Stomach (tissue), 4 donors: Measurements from ENCODE around the gene SDHB.

Experiments used
- EP300 ChIP-seq: sonication (generic); formaldehyde crosslinking; IDR thresholded peaks from one replicate; pipeline ENCODE4 v1.6.1; 2017; ENCODE audit warnings: antibody characterized with exemption
- POLR2A ChIP-seq, 4 donors: fragments of 450-650 bp; IDR thresholded peaks; one replicate each; pipeline ENCODE4 v1.6.1; 2016; ENCODE audit warnings: antibody characterized with exemption in 4 of 4, control low read depth in 2 of 4, mild to moderate bottlenecking in 1 of 4, moderate library complexity in 1 of 4
- POLR2AphosphoS5 ChIP-seq, 3 donors: sonication (generic); formaldehyde crosslinking; IDR thresholded peaks; one replicate each; pipeline ENCODE4 v1.6.1; 2016; ENCODE audit warnings: antibody characterized with exemption in 3 of 3
- TF ChIP-seq, protein P1 (sequence below), 7 experiments: fragments of 450-650 bp in 4 of 7; fragments of 200-600 bp in 3 of 7; sonication (generic) in 3 of 7; IDR thresholded peaks; one replicate each; pipeline ENCODE4 v1.5.1; 2016 to 2019; ENCODE audit warnings: antibody characterized with exemption in 7 of 7, control low read depth in 2 of 7, mild to moderate bottlenecking in 1 of 7

GRCh38 chr1:17046334-17046657 lies 7.5 kb downstream of the SDHB start:
- TF ChIP-seq, protein P1, sequence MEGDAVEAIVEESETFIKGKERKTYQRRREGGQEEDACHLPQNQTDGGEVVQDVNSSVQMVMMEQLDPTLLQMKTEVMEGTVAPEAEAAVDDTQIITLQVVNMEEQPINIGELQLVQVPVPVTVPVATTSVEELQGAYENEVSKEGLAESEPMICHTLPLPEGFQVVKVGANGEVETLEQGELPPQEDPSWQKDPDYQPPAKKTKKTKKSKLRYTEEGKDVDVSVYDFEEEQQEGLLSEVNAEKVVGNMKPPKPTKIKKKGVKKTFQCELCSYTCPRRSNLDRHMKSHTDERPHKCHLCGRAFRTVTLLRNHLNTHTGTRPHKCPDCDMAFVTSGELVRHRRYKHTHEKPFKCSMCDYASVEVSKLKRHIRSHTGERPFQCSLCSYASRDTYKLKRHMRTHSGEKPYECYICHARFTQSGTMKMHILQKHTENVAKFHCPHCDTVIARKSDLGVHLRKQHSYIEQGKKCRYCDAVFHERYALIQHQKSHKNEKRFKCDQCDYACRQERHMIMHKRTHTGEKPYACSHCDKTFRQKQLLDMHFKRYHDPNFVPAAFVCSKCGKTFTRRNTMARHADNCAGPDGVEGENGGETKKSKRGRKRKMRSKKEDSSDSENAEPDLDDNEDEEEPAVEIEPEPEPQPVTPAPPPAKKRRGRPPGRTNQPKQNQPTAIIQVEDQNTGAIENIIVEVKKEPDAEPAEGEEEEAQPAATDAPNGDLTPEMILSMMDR (IDR thresholded peaks at IDR 0.05): no peak
- TF ChIP-seq POLR2A (IDR thresholded peaks at IDR 0.05): no peak
- TF ChIP-seq POLR2AphosphoS5 (IDR thresholded peaks at IDR 0.05): no peak
- no peak for TF ChIP-seq EP300
